CD4-positive, alpha-beta T cell treated with Interferon alpha-2 for 1 hour (primary cell): Measurements from ENCODE around the gene COG7.
"Not testable (repeated sequence)": the region's sequence is repeated elsewhere in the genome, so short reads cannot be mapped to it uniquely, and the experiment has no call there.

Experiments used
- DNase-seq, 2 donors: peaks; one replicate each; pipeline ENCODE4 v3.0.0-alpha.2; 2020 to 2022

COG7 gene

DNA sequence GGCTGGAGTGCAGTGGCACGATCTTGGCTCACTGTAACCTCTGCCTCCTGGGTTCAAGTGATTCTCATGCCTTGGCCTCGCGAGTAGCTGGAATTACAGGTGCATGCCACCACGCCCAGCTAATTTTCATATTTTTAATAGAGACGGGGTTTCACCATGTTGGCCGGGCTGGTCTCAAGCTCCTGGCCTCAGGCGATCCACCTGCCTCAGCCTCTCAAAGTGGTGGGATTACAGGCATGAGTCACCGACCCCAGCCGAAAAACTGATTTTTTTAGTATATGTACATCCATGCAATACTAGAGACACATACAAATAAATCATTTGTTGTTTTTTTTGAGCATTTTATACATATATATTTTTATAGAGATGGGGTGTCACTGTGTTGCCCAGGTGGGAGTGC lies 71.3 kb downstream of the COG7 start:
- not testable (repeated sequence) for DNase-seq

GRCh38 chr16:23380501-23380951 lies 72.5 kb downstream of the COG7 start:
- no peak for DNase-seq

GRCh38 chr16:23379707-23380106 lies 73.3 kb downstream of the COG7 start:
- no peak for DNase-seq

DNA sequence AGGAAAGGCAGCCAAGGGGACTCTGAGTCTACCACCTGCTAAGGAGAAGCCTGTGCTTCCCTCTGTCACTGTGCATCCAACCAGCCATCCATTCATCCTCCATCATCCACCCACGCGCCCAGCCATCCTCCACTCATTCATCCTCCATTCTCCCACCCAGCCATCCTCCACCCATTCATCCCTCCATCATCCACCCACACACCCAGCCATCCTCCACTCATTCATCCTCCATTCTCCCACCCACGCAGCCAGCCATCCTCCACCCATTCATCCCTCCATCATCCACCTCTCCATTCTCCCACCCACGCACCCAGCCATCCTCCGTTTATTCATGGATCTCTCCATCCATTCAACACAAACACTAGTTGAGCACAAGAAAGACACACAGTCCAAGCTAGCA lies 74.1 kb downstream of the COG7 start:
- no peak for DNase-seq

GRCh38 chr16:23378256-23378655 lies 74.7 kb downstream of the COG7 start:
- no peak for DNase-seq

- no peak for DNase-seq
Measured at GRCh38 chr16:23377071-23377931, 75.7 kb downstream of the COG7 start.

DNA sequence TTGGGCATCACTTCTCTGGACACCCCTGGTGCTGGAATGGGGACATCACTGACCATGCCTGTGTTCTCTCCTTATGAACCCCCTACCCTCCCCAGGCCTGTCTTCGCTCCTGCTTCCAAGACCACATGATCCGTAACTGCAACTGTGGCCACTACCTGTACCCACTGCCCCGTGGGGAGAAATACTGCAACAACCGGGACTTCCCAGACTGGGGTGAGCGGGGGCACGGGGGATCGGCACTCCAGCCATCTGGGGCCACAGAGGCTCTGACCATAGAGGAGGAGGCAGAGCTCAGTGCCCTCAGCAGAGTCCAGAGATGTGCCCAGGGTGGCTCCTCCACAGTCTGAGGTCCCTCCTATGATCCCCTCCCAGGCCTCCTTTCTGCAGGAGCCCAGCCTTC lies 77.3 kb downstream of the COG7 start:
- no peak for DNase-seq

- DNase-seq: no peak
Measured at GRCh38 chr16:23374721-23375510, 78.1 kb downstream of the COG7 start.

- no peak for DNase-seq
Measured at GRCh38 chr16:23373436-23374219, 79.4 kb downstream of the COG7 start.

DNA sequence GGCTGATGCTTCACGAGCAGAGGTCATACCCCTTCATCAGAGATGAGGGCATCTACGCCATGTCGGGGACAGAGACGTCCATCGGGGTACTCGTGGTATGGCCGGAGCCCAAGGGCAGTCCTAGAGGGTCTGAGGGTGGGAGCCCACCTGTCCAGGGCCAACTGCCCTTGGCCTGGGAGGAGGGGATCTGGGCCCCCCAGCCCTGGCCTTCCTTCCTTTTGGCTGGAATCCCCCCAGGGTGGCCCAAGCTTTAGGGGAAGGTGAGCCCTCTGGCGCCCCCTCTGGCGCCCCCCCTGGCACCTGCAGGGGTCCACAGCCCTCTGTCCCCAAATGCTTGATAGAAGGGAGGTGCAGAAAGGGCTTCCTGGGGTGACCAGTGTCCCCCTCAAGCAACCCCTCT lies 81.6 kb downstream of the COG7 start:
- no peak for DNase-seq

DNA sequence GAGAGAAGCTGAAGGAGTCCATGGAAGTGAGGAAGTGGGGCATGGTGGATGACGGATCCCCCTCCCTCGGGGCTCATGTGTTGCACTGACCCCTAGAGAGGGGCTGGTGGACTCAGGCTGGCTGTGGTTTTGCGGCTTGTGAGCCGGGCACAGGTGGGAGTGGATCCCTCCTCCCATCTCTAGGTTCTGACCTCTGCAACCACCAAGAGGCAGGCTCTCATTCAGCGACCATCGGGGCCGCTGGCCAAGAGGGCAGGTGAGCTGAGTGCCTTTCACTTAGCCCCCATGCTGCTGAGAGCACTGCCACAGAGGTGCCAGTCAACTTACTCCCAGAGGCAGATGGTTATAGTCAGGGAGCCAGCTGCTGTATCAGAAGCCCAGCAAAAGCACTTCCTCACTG lies 83.6 kb downstream of the COG7 start:
- no peak for DNase-seq

DNA sequence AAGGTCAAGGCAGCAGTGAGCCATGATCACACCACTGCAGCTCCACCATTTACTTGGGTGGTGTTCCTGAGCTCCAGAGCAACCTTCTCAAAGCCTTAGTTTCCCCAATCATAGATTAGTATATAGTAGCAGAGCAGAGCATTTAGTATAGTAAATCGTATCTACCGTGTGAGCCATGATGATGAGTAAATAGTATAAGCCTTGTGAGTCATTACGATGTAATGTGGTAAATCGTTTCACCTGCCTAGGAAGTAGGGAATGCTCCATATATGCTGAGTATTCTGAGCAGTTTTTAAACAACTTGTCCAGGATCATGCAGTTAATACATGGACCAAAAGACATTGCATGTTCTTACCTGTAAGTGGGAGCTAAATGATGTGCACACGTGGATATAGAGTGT lies 84.5 kb downstream of the COG7 start:
- DNase-seq: no peak

DNA sequence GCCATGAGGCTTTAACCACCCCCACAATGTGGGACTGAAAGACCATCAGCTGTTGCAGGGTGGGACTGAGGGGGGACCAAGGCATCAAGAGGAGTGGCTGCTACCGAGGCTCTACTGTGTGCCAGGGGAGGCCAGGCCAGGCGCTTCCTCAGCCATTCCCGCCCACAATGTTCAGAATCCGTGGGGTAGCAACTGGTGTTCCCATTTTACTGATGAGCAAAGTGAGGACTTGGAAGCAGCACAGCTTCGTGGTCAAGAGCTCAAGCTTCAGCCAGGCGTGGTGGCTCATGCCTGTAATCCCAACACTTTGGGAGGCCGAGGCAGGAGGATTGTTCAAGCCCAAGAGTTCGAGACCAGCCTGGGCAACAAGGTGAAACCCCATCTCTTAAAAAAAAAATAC lies 85.0 kb downstream of the COG7 start:
- no peak for DNase-seq

DNA sequence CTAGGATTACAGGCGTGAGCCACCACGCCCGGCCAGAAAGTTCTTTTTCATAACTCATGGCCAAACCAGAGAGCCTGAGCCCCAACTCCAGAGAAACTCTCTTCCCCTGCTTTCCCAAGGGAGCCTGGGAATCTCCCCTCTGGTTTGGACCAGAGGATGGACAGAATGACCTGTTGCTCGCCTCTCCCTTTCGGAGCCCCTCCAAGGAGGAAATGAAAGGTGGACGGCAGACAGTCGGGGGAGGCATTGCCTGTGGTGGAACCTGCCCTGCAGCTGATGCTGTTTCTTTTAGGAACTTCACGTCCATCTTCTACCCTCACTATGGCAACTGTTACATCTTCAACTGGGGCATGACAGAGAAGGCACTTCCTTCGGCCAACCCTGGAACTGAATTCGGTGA lies 85.4 kb downstream of the COG7 start:
- no peak for DNase-seq

GRCh38 chr16:23366341-23366740 lies 86.6 kb downstream of the COG7 start:
- not testable (repeated sequence) for DNase-seq

- DNase-seq: no peak
Measured at GRCh38 chr16:23365602-23366240, 87.3 kb downstream of the COG7 start.

- DNase-seq: no peak
Measured at GRCh38 chr16:23362460-23363317, 90.3 kb downstream of the COG7 start.

GRCh38 chr16:23359092-23359760 lies 93.8 kb downstream of the COG7 start:
- no peak for DNase-seq

DNA sequence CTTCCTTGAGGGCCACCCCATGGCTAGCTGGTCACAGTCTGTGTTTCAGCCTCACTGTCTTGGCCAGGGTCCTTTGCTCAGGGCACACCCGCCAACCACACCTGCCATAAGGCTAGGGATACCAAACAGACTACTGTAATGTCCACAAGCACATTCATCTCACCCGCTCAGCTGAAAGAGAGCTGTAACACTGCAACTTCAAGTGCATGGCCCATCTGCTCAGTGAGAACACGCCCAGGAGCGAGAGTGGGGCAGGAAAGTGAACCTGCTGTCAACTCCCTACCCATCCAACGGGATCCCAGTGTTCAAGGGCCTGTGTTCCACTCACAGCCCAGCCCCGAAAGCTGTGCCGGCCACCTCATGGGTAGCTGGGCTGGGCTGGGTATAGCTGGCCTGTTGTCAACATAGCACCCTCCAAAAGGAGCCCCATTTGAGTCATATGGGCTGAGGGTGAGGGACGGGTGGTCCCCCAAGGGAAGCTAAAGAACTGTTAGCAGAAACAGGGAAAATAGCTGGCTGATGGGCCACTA lies 95.2 kb downstream of the COG7 start:
- DNase-seq: no peak

GRCh38 chr16:23356941-23357340 lies 96.0 kb downstream of the COG7 start:
- no peak for DNase-seq

DNA sequence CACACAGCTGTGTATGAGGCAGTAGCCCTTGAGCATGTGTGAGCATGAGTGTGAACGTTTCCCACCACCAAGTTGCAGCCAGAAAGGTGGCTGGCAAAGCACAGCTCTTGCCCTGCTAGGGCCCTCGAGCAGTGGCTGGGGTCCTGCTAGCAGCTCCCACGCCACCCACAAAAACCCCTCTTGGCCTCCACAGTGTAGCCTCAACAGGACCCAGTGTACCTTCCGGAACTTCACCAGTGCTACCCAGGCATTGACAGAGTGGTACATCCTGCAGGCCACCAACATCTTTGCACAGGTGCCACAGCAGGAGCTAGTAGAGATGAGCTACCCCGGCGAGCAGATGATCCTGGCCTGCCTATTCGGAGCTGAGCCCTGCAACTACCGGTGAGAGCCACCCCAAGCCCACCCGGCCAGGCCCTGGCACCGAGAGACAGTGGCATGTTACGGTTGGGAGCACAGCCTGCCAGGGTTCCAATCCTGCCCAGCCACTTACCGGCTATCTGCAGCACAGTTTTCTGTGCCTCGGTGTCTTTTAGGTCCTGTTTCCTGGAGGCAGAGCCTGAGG lies 97.8 kb downstream of the COG7 start:
- DNase-seq: no peak
